HepG2 (cell line): Measurements from ENCODE around the gene BTBD19. TPM values are rescaled to one million over a fixed set of nuclear protein-coding genes. Genes with fewer than 3 reads are reported as not detected.

Source experiments
- ATF1 ChIP-seq: IDR thresholded peaks from 2 replicates; pipeline ENCODE4 v1.6.1; 2016; ENCODE audit warnings: mild to moderate bottlenecking, control low read depth
- ETV5 ChIP-seq: IDR thresholded peaks from 2 replicates; pipeline ENCODE4 v1.6.1; 2018; ENCODE audit warnings: missing biosample characterization, missing genetic modification reagents, inconsistent platforms, borderline replicate concordance
- HDAC6 ChIP-seq: fragments of 200-600 bp; sonication (generic); IDR thresholded peaks from 2 replicates; pipeline ENCODE4 v1.7.0; 2017; ENCODE audit warnings: mild to moderate bottlenecking, antibody characterized with exemption, low read length, low read depth
- MAFF ChIP-seq: IDR thresholded peaks from 2 replicates; pipeline ENCODE4 v1.6.1; 2011; ENCODE audit warnings: low read depth, low read length, improper control_type of control experiment
- MEIS1 ChIP-seq: sonication (generic); formaldehyde crosslinking; IDR thresholded peaks from 2 replicates; pipeline ENCODE4 v1.9.0; 2021; ENCODE audit warnings: mild to moderate bottlenecking, missing genetic modification reagents, moderate library complexity, borderline replicate concordance
- PAF1 ChIP-seq: IDR thresholded peaks from 2 replicates; pipeline ENCODE4 v1.6.1; 2016; ENCODE audit warnings: missing genetic modification reagents, missing compliant biosample characterization
- PHF5A ChIP-seq: IDR thresholded peaks from one replicate; pipeline ENCODE4 v1.6.1; 2018; ENCODE audit warnings: low read depth, missing genetic modification reagents; ENCODE audit not compliant: unreplicated experiment
- PPARG ChIP-seq: conservative IDR thresholded peaks from 2 replicates; pipeline ENCODE4 v1.6.1; 2016; ENCODE audit warnings: missing biosample characterization, missing genetic modification reagents
- RARA ChIP-seq: IDR thresholded peaks from 2 replicates; pipeline ENCODE4 v1.6.1; 2016; ENCODE audit warnings: missing genetic modification reagents, missing compliant biosample characterization
- XBP1 ChIP-seq: sonication (generic); formaldehyde crosslinking; IDR thresholded peaks from 2 replicates; pipeline ENCODE4 v1.5.0; 2020; ENCODE audit warnings: missing genetic modification reagents
- ZBTB7A ChIP-seq: sonication (generic); formaldehyde crosslinking; IDR thresholded peaks from 2 replicates; pipeline ENCODE4 v1.8.0; 2022; ENCODE audit warnings: mild to moderate bottlenecking, missing genetic modification reagents
- ZNF264 ChIP-seq: sonication (generic); formaldehyde crosslinking; IDR thresholded peaks from 2 replicates; pipeline ENCODE4 v1.4.0; 2020; ENCODE audit warnings: missing genetic modification reagents
- ZNF501 ChIP-seq: sonication (generic); formaldehyde crosslinking; IDR thresholded peaks from 2 replicates; pipeline ENCODE4 v1.5.1; 2020; ENCODE audit warnings: mild to moderate bottlenecking, moderate library complexity, missing genetic modification reagents
- ZNF75D ChIP-seq: sonication (generic); formaldehyde crosslinking; IDR thresholded peaks from 2 replicates; pipeline ENCODE4 v1.8.1; 2023; ENCODE audit warnings: missing genetic modification reagents, mild to moderate bottlenecking, borderline replicate concordance
- ZNF761 ChIP-seq: sonication (generic); formaldehyde crosslinking; conservative IDR thresholded peaks from 2 replicates; pipeline ENCODE4 v1.4.0; 2020; ENCODE audit warnings: mild to moderate bottlenecking, missing genetic modification reagents
- ZNF782 ChIP-seq: sonication (generic); formaldehyde crosslinking; IDR thresholded peaks from 2 replicates; pipeline ENCODE4 v1.4.0; 2020; ENCODE audit warnings: missing genetic modification reagents, mild to moderate bottlenecking, borderline replicate concordance
- ZNF841 ChIP-seq: sonication (generic); formaldehyde crosslinking; IDR thresholded peaks from 2 replicates; pipeline ENCODE4 v1.8.1; 2023; ENCODE audit warnings: missing genetic modification reagents, borderline replicate concordance
- polyA plus RNA-seq, 8 experiments: library from polyadenylated mRNA; depleted of rRNA in 3 of 8; stranded (reverse) in 7 of 8; unstranded in 1 of 8; fragments of >200 nt; fragmentation: Illumina TruSeq in 4 of 8; extraction: Trizol in 4 of 8; gene quantifications; 2 replicates each; pipeline versions ENCODE4 v1.2.1 to v1.2.3, GENCODE V29; 2011 to 2016; ENCODE audit warnings: low read depth in 4 of 8, missing spikeins in 1 of 8, mixed read lengths in 1 of 8; ENCODE audit not compliant: insufficient read depth in 1 of 8
- total RNA-seq, 5 experiments: library from RNA; depleted of rRNA; stranded (reverse); fragments of >200 nt; fragmentation: Illumina TruSeq; extraction: Trizol; gene quantifications; 2 replicates each; pipeline ENCODE4 v1.2.3, GENCODE V29; 2016; ENCODE audit warnings: low read depth in 1 of 5
- TF ChIP-seq, protein P1 (sequence below): sonication (generic); formaldehyde crosslinking; IDR thresholded peaks from 2 replicates; pipeline ENCODE4 v1.4.0; 2020; ENCODE audit warnings: missing genetic modification reagents, borderline replicate concordance
- TF ChIP-seq, protein P2 (sequence below): sonication (generic); formaldehyde crosslinking; IDR thresholded peaks from 2 replicates; pipeline ENCODE4 v1.4.0; 2020; ENCODE audit warnings: missing genetic modification reagents, borderline replicate concordance
- TF ChIP-seq, protein P3 (sequence below): sonication (generic); formaldehyde crosslinking; IDR thresholded peaks from 2 replicates; pipeline ENCODE4 v1.8.0; 2022; ENCODE audit warnings: missing genetic modification reagents, mild to moderate bottlenecking, inconsistent platforms, borderline replicate concordance

BTBD19 gene
- total and polyA plus RNA-seq, 2 of the 13 experiments (the other 11 are each of a cell fraction or from before 2014, with no cell fraction given), result 2.7 to 6.7 TPM

- TF ChIP-seq, protein P1, sequence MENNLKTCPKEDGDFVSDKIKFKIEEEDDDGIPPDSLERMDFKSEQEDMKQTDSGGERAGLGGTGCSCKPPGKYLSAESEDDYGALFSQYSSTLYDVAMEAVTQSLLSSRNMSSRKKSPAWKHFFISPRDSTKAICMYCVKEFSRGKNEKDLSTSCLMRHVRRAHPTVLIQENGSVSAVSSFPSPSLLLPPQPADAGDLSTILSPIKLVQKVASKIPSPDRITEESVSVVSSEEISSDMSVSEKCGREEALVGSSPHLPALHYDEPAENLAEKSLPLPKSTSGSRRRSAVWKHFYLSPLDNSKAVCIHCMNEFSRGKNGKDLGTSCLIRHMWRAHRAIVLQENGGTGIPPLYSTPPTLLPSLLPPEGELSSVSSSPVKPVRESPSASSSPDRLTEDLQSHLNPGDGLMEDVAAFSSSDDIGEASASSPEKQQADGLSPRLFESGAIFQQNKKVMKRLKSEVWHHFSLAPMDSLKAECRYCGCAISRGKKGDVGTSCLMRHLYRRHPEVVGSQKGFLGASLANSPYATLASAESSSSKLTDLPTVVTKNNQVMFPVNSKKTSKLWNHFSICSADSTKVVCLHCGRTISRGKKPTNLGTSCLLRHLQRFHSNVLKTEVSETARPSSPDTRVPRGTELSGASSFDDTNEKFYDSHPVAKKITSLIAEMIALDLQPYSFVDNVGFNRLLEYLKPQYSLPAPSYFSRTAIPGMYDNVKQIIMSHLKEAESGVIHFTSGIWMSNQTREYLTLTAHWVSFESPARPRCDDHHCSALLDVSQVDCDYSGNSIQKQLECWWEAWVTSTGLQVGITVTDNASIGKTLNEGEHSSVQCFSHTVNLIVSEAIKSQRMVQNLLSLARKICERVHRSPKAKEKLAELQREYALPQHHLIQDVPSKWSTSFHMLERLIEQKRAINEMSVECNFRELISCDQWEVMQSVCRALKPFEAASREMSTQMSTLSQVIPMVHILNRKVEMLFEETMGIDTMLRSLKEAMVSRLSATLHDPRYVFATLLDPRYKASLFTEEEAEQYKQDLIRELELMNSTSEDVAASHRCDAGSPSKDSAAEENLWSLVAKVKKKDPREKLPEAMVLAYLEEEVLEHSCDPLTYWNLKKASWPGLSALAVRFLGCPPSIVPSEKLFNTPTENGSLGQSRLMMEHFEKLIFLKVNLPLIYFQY (CRISPR knock-in tag), result no peak
- TF ChIP-seq PAF1 (CRISPR knock-in tag) (no peak), XBP1 (no peak), ZNF264 (CRISPR knock-in tag) (no peak), HDAC6 (no peak), PPARG (CRISPR knock-in tag) (no peak), MEIS1 (CRISPR knock-in tag) (peak; percentile 72; the same call in 1 of the 2 replicates), MAFF (no peak), ZNF75D (CRISPR knock-in tag) (no peak), PHF5A (CRISPR knock-in tag) (no peak), ZNF501 (CRISPR knock-in tag) (no peak), ZNF761 (no peak), RARA (0 out of 2 replicates have a peak, but pooled peaks have one; percentile 30), ZNF841 (CRISPR knock-in tag) (no peak), ZBTB7A (CRISPR knock-in tag) (no peak), ATF1 (CRISPR knock-in tag) (no peak), ZNF782 (no peak), ETV5 (CRISPR knock-in tag) (peak; percentile 96)
- TF ChIP-seq, protein P2, sequence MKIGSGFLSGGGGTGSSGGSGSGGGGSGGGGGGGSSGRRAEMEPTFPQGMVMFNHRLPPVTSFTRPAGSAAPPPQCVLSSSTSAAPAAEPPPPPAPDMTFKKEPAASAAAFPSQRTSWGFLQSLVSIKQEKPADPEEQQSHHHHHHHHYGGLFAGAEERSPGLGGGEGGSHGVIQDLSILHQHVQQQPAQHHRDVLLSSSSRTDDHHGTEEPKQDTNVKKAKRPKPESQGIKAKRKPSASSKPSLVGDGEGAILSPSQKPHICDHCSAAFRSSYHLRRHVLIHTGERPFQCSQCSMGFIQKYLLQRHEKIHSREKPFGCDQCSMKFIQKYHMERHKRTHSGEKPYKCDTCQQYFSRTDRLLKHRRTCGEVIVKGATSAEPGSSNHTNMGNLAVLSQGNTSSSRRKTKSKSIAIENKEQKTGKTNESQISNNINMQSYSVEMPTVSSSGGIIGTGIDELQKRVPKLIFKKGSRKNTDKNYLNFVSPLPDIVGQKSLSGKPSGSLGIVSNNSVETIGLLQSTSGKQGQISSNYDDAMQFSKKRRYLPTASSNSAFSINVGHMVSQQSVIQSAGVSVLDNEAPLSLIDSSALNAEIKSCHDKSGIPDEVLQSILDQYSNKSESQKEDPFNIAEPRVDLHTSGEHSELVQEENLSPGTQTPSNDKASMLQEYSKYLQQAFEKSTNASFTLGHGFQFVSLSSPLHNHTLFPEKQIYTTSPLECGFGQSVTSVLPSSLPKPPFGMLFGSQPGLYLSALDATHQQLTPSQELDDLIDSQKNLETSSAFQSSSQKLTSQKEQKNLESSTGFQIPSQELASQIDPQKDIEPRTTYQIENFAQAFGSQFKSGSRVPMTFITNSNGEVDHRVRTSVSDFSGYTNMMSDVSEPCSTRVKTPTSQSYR (CRISPR knock-in tag), result peak; percentile 61; the same call in 1 of the 2 replicates
- TF ChIP-seq, protein P3, sequence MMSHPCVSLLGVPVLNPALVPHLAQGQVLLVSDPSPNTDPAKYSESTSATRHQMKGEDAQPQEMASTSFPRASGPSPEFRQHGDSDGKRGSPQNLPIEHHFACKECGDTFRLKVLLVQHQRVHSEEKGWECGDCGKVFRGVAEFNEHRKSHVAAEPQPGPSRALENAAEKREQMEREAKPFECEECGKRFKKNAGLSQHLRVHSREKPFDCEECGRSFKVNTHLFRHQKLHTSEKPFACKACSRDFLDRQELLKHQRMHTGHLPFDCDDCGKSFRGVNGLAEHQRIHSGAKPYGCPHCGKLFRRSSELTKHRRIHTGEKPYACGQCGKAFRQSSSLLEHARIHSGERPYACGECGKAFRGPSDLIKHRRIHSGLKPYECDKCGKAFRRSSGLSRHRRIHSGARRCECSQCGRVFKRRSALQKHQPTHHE (CRISPR knock-in tag), result no peak
Observed at GRCh38 chr1:44784094-44785028, 24.0 kb upstream of the BTBD19 start (continued).
